Limb (tissue), 2 donors: ENCODE measurements around the gene RBSN.

ENCODE experiments used
- DNase-seq, 2 donors: peaks; one replicate each; pipeline ENCODE4 v3.0.0-alpha.2; 2016; ENCODE audit errors: extremely low spot score in 2 of 2

The RBSN gene

GRCh38 chr3:15060029-15060428 lies 38.9 kb downstream of the RBSN start:
- DNase-seq: no peak

- no peak for DNase-seq
These were observed 42.1 kb downstream of the RBSN start for GRCh38 chr3:15056676-15057404.

GRCh38 chr3:15055019-15055557 lies 43.9 kb downstream of the RBSN start:
- DNase-seq: no peak

GRCh38 chr3:15053541-15053940 lies 45.4 kb downstream of the RBSN start:
- DNase-seq: no peak

- no peak for DNase-seq
These were observed 46.4 kb downstream of the RBSN start for GRCh38 chr3:15052335-15053242.

GRCh38 chr3:15051531-15051930 lies 47.4 kb downstream of the RBSN start:
- peak in 1 of 2 donors; percentile 34 for DNase-seq

GRCh38 chr3:15050405-15051092 lies 48.4 kb downstream of the RBSN start:
- no peak for DNase-seq

- DNase-seq: no peak
These were observed 49.4 kb downstream of the RBSN start for GRCh38 chr3:15049584-15049983.

- DNase-seq: no peak
These were observed 53.3 kb downstream of the RBSN start for GRCh38 chr3:15045667-15046066.

- DNase-seq: no peak
These were observed 54.6 kb downstream of the RBSN start for GRCh38 chr3:15044326-15044725.

- no peak for DNase-seq
These were observed 55.4 kb downstream of the RBSN start for GRCh38 chr3:15043408-15044171.

GRCh38 chr3:15042936-15043335 lies 56.0 kb downstream of the RBSN start:
- no peak for DNase-seq

- DNase-seq: no peak
These were observed 57.0 kb downstream of the RBSN start for GRCh38 chr3:15041950-15042349.

- DNase-seq: no peak
These were observed 58.1 kb downstream of the RBSN start for GRCh38 chr3:15040844-15041243.

- no peak for DNase-seq
These were observed 60.6 kb downstream of the RBSN start for GRCh38 chr3:15038306-15038705.

GRCh38 chr3:15033103-15033502 lies 65.8 kb downstream of the RBSN start:
- no peak for DNase-seq

- DNase-seq: no peak
These were observed 66.3 kb downstream of the RBSN start for GRCh38 chr3:15032650-15033049.

GRCh38 chr3:15029625-15030024 lies 69.3 kb downstream of the RBSN start:
- DNase-seq: no peak

- DNase-seq: no peak
These were observed 75.2 kb downstream of the RBSN start for GRCh38 chr3:15023719-15024118.

GRCh38 chr3:15023249-15023648 lies 75.7 kb downstream of the RBSN start:
- no peak for DNase-seq
